Breast epithelium (tissue), 3 donors: Measurements from ENCODE around the gene SIGLEC11.

Experiments
- CTCF ChIP-seq, 3 donors: fragments of 450-650 bp; IDR thresholded peaks; one replicate each; pipeline ENCODE4 v1.5.1; 2016 to 2017; ENCODE audit warnings: antibody characterized with exemption in 3 of 3, mild to moderate bottlenecking in 3 of 3, moderate library complexity in 3 of 3
- POLR2A ChIP-seq: fragments of 450-650 bp; IDR thresholded peaks from one replicate; pipeline ENCODE4 v1.6.1; 2016; ENCODE audit warnings: antibody characterized with exemption, mild to moderate bottlenecking, moderate library complexity
- POLR2AphosphoS5 ChIP-seq, 3 donors: sonication (generic); formaldehyde crosslinking; IDR thresholded peaks; one replicate each; pipeline ENCODE4 v1.6.1; 2017; ENCODE audit warnings: antibody characterized with exemption in 3 of 3

GRCh38 chr19:49985871-49986270 lies 24.9 kb upstream of the SIGLEC11 start:
- no peak for TF ChIP-seq CTCF (IDR thresholded peaks at IDR 0.05)
- TF ChIP-seq POLR2A = no peak
- no peak for TF ChIP-seq POLR2AphosphoS5 (IDR thresholded peaks at IDR 0.05)
